ENCODE results near the gene COMMD4. TPM values are rescaled to one million over a fixed set of nuclear protein-coding genes. Genes with fewer than 3 reads are reported as not detected.
"Not testable (repeated sequence)": the region's sequence is repeated elsewhere in the genome, so short reads cannot be mapped to it uniquely, and the experiment has no call there.

COMMD4 gene
- total and polyA plus RNA-seq, 2 donors (not counting 3 experiments of a cell fraction or from before 2014, with no cell fraction given) = 114 to 244 TPM

- Histone ChIP-seq H3K36me3 (ENCODE audit: control insufficient read depth in 2 of 2, extremely low read depth in 1 of 2, insufficient read depth in 2 of 2, low read length in 2 of 2) (peaks cover 0 to 8% of the 10 kb centered on the region in 2 experiments), H3K27ac (ENCODE audit: insufficient read depth, low read depth, low read length) (no peak overlapping the region), H3K4me2 (ENCODE audit: insufficient read depth, low read length) (no peak overlapping the region), H3K27me3 (ENCODE audit: control insufficient read depth in 2 of 2, insufficient read depth in 2 of 2, low read length in 2 of 2) (no peaks in the 10 kb centered on the region), H3K9ac (replicated peaks; ENCODE audit: extremely low read depth, insufficient read depth, low read length) (no peak overlapping the region), H3K9me3 (replicated peaks; ENCODE audit: control insufficient read depth, insufficient read depth, low read length) (no peaks in the 10 kb centered on the region), H3K4me1 (ENCODE audit: control insufficient read depth, extremely low read depth, insufficient read depth, low read length) (peaks cover 4% of the 10 kb centered on the region), H2AFZ (ENCODE audit: low read depth, low read length) (no peak overlapping the region), H3K79me2 (ENCODE audit: control insufficient read depth, insufficient read depth, low read length) (no peaks in the 10 kb centered on the region), H3K4me3 (replicated peaks in 1 of 3; ENCODE audit: insufficient read depth in 1 of 3, low read depth in 1 of 3, low read length in 3 of 3) (no peak overlapping the region), H4K20me1 (replicated peaks; ENCODE audit: control insufficient read depth, extremely low read depth, insufficient read depth, low read length) (no peaks in the 10 kb centered on the region), H3K9me1 (replicated peaks; ENCODE audit: control insufficient read depth, extremely low read depth, insufficient read depth, low read length) (no peaks in the 10 kb centered on the region)
- TF ChIP-seq MYC (IDR thresholded peaks at IDR 0.05; ENCODE audit: low read depth, low read length) (no peak), GATA2 (IDR thresholded peaks at IDR 0.05; ENCODE audit: insufficient read depth, insufficient read length, low read depth, low read length) (no peak), FOS (IDR thresholded peaks at IDR 0.05; ENCODE audit: borderline replicate concordance, insufficient read depth, low read length) (no peak), EZH2 (IDR thresholded peaks at IDR 0.05; ENCODE audit: borderline replicate concordance, low read depth, low read length, severe bottlenecking) (no peak), CTCF (IDR thresholded peaks at IDR 0.05; ENCODE audit: extremely low read depth in 1 of 2, insufficient read depth in 1 of 2, low read depth in 1 of 2, low read length in 2 of 2) (no peak), JUN (IDR thresholded peaks at IDR 0.05; ENCODE audit: borderline replicate concordance, insufficient read depth, insufficient read length, low read depth) (no peak), MAX (IDR thresholded peaks at IDR 0.05; ENCODE audit: insufficient read depth, insufficient read length) (no peak), POLR2A (IDR thresholded peaks at IDR 0.05; ENCODE audit: low read depth, low read length) (no peak), POLR2AphosphoS5 (IDR thresholded peaks at IDR 0.05; ENCODE audit: insufficient read depth, low read depth, low read length) (no peak)
- no peak for FAIRE-seq
- DNase-seq (ENCODE audit: low read depth, low spot score) = no peak
- ChIA-PET CTCF (no interaction called here), POLR2A (no interaction called here)
- no TSS peak for BruUV-seq (replicated peaks)
- dilution Hi-C loops (cut with MboI; ENCODE audit: extremely low pct_ligation_motif_present, low sequenced_read_pairs) (no loop called here), intact Hi-C loops (cut with micrococcal nuclease) (no loop called here)
Measured at GRCh38 chr15:75342221-75342620, 6.4 kb downstream of the COMMD4 start.

- BruUV-seq (replicated peaks); H2AFZ ChIP-seq (ENCODE audit: low read depth, low read length); H3K4me1 ChIP-seq (ENCODE audit: control insufficient read depth, extremely low read depth, insufficient read depth, low read length); CTCF ChIA-PET; H3K36me3 ChIP-seq (ENCODE audit: control insufficient read depth in 2 of 2, extremely low read depth in 1 of 2, insufficient read depth in 2 of 2, low read length in 2 of 2); intact Hi-C loops (cut with micrococcal nuclease); H3K9me1 ChIP-seq (replicated peaks; ENCODE audit: control insufficient read depth, extremely low read depth, insufficient read depth, low read length); H3K79me2 ChIP-seq (ENCODE audit: control insufficient read depth, insufficient read depth, low read length); dilution Hi-C loops (cut with MboI; ENCODE audit: extremely low pct_ligation_motif_present, low sequenced_read_pairs); H3K9ac ChIP-seq (replicated peaks; ENCODE audit: extremely low read depth, insufficient read depth, low read length); POLR2A ChIA-PET; DNase-seq (ENCODE audit: low read depth, low spot score); H3K27ac ChIP-seq (ENCODE audit: insufficient read depth, low read depth, low read length); H4K20me1 ChIP-seq (replicated peaks; ENCODE audit: control insufficient read depth, extremely low read depth, insufficient read depth, low read length); FAIRE-seq; H3K4me3 ChIP-seq (replicated peaks in 1 of 3; ENCODE audit: insufficient read depth in 1 of 3, low read depth in 1 of 3, low read length in 3 of 3); H3K4me2 ChIP-seq (ENCODE audit: insufficient read depth, low read length); H3K27me3 ChIP-seq (ENCODE audit: control insufficient read depth in 2 of 2, insufficient read depth in 2 of 2, low read length in 2 of 2); H3K9me3 ChIP-seq (replicated peaks; ENCODE audit: control insufficient read depth, insufficient read depth, low read length): not testable (repeated sequence)
Measured at GRCh38 chr15:75343953-75344352, 8.1 kb downstream of the COMMD4 start.

Data from endothelial cell of umbilical vein (primary cell).